IPS-20b (cell line): ENCODE data around the gene KLHL34.

Experiments used
- H3K27ac ChIP-seq: one replicate; pipeline ENCODE4 v1.5.1; 2013; ENCODE audit warnings: low read length
- H3K27me3 ChIP-seq: 2 replicates; pipeline ENCODE4 v1.6.1; 2013; ENCODE audit warnings: mild to moderate bottlenecking, low read length, inconsistent platforms; ENCODE audit not compliant: insufficient read depth
- H3K36me3 ChIP-seq: 2 replicates; pipeline ENCODE4 v1.6.1; 2013; ENCODE audit warnings: low read depth, mild to moderate bottlenecking, inconsistent platforms, low read length, moderate library complexity; ENCODE audit not compliant: insufficient read depth
- H3K4me1 ChIP-seq: 2 replicates; pipeline ENCODE4 v1.6.1; 2013; ENCODE audit warnings: mild to moderate bottlenecking, control low read depth, inconsistent platforms, low read length, moderate library complexity; ENCODE audit not compliant: insufficient read depth
- H3K4me3 ChIP-seq: 2 replicates; pipeline ENCODE4 v1.5.1; 2013; ENCODE audit warnings: mild to moderate bottlenecking, low read length, inconsistent platforms
- H3K9ac ChIP-seq: 2 replicates; pipeline ENCODE4 v1.6.1; 2013; ENCODE audit warnings: low read depth, mild to moderate bottlenecking, inconsistent platforms, low read length, moderate library complexity
- H3K9me3 ChIP-seq: 2 replicates; pipeline ENCODE4 v1.6.1; 2013; ENCODE audit warnings: mild to moderate bottlenecking, low read depth, low read length, inconsistent platforms; ENCODE audit not compliant: insufficient read depth

Gene KLHL34

DNA sequence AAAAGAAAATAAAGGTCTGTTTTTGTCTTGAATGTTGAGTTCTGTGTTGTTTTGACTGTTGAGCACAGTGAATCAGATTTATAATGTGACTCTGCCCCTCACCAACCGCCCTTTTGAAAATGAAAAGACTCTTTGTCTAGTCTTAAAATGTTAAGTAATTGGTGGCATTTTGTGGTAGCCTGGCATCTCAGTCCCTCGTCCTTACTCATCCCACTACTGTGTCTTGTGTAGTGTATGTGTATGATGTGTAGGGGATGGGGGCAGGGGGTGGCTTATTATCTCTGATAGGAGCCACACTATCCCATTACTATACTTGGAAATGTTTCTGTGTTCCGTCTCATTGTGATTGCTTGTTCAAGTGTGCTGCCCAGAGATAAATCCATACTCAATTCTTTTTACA lies 12.2 kb downstream of the KLHL34 start:
- H3K27me3 ChIP-seq: no peaks in the 10 kb centered on the region
- no peak overlapping the region for H3K27ac ChIP-seq
- H3K4me1 ChIP-seq: no peaks in the 10 kb centered on the region
- no peak overlapping the region for H3K4me3 ChIP-seq
- H3K9ac ChIP-seq: no peak overlapping the region
- no peaks in the 10 kb centered on the region for H3K36me3 ChIP-seq
- no peaks in the 10 kb centered on the region for H3K9me3 ChIP-seq

DNA sequence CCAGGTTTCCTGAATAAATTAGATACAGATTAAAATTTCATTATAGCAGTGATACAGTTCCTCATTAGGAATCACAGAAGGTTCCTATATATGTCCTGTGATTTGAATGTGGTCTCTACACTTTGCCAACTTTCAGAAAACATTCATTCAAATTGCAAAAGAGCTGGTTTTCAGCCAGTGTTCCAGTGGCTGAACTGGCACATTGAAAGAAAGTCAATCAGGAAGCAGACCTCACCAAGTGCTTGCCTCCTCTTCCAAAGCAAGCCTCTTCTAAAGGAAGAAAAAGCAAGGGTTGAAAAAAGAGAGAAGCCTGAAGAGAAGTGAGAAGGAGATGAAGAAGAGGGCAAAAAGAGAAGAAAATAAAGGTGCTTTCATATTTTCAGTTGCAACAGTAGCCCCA lies 12.7 kb downstream of the KLHL34 start:
- no peaks in the 10 kb centered on the region for H3K9me3 ChIP-seq
- no peaks in the 10 kb centered on the region for H3K4me1 ChIP-seq
- H3K27me3 ChIP-seq: no peaks in the 10 kb centered on the region
- H3K27ac ChIP-seq: no peak overlapping the region
- no peaks in the 10 kb centered on the region for H3K36me3 ChIP-seq
- H3K9ac ChIP-seq: no peak overlapping the region
- no peak overlapping the region for H3K4me3 ChIP-seq

DNA sequence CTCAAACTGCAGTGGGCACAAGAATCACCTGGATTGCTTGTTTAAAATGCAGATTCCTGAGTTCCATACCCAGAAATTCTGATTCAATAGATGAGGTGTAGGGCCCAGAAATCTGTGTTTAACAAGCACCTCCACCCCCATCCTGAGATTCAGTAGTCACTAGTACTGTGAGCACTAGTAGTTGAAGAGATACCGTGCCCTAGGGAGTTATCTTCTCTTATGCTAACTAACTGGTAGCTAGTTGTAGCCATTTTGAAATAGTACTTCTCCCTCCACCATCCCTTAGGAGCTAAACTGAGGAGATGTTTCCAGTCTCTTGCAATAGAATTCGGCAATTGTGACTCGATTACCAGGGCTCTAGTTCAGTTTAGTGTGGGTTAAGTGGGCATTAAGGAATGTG lies 18.4 kb downstream of the KLHL34 start:
- H3K27ac ChIP-seq: no peak overlapping the region
- no peaks in the 10 kb centered on the region for H3K9me3 ChIP-seq
- H3K9ac ChIP-seq: no peak overlapping the region
- no peak overlapping the region for H3K4me3 ChIP-seq
- H3K27me3 ChIP-seq: no peaks in the 10 kb centered on the region
- H3K36me3 ChIP-seq: no peaks in the 10 kb centered on the region
- H3K4me1 ChIP-seq: peaks cover 3% of the 10 kb centered on the region; the same call in 1 of the 2 replicates

DNA sequence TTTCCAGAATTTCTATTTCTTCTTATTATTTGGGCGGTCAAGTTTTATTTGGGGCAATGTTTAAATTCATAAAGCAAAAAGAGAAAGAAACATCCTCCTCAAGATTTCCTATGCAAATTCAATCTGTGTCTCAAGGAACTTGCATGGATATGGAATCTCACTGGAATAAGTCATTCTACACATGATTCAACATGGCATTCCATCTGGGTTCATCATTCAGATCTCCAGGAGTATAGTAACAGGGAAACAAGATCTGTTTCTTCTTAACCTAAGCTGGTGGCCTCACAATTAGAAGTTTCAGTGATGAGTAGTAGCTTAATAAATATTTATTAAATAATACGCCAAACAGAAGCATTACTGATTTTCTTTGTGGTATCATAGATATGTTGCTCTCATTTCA lies 19.8 kb downstream of the KLHL34 start:
- Histone ChIP-seq H3K4me3 (no peak overlapping the region), H3K4me1 (peaks cover 3% of the 10 kb centered on the region; the same call in 1 of the 2 replicates), H3K27me3 (no peaks in the 10 kb centered on the region), H3K36me3 (no peaks in the 10 kb centered on the region), H3K9me3 (no peaks in the 10 kb centered on the region), H3K9ac (no peak overlapping the region), H3K27ac (no peak overlapping the region)

DNA sequence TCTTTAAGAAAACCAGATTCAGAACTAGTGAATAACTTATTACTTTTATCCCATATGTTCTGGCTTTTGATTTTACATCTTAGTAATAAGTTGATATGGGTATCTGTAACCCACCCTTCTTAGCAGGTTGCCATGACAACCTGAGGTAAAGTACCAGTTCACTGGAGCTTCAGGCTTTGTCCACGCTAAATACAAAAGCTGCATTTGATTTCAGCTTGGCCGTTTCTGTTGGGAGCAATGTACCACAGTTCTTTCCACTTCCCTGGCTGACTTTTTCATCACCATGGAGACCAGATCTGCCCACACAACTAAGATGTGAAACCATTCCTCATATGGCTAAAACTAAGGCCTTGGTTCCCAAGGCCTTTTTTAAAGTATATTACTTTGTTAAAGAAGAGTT lies 26.1 kb downstream of the KLHL34 start:
- Histone ChIP-seq H3K4me1 (no peaks in the 10 kb centered on the region), H3K27ac (no peak overlapping the region), H3K27me3 (no peaks in the 10 kb centered on the region), H3K9ac (no peak overlapping the region), H3K36me3 (no peaks in the 10 kb centered on the region), H3K4me3 (no peak overlapping the region), H3K9me3 (no peaks in the 10 kb centered on the region)

DNA sequence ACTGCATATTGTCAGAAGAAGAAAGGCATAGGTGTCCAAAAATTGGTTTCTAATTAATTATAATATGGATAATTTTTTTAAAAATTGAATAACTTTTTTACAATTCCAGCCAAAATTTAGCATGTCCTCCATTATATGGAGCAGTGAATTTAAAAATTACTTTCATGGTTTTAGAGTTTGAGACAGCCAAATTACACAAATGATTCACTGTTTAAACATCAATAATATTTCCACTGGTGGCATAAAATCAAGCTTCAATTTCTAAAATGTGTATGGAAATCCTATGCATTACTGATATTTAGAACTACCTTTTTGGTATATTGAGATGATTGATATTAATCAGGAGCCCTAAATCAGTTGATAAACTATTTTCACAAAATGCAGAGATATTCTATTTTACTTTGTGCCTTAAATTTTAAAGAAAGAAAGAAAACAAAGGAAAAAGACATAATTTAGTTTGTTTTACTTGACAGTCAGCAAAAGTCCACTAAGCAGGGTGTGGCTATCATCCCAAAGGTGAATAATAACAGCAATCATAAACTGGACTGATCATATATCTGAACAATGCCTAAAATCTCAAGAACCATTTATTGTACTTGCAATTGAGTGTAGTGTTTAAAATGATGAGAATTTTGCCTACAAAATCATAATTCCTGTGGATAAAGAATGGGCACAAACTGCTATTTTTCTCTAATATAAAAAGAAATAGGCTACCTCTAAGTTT lies 34.2 kb downstream of the KLHL34 start:
- H3K9ac ChIP-seq: no peak overlapping the region
- no peak overlapping the region for H3K4me3 ChIP-seq
- H3K27ac ChIP-seq: no peak overlapping the region
- no peaks in the 10 kb centered on the region for H3K36me3 ChIP-seq
- H3K9me3 ChIP-seq: no peaks in the 10 kb centered on the region
- H3K4me1 ChIP-seq: no peaks in the 10 kb centered on the region; the same call in 1 of the 2 replicates
- no peaks in the 10 kb centered on the region for H3K27me3 ChIP-seq

DNA sequence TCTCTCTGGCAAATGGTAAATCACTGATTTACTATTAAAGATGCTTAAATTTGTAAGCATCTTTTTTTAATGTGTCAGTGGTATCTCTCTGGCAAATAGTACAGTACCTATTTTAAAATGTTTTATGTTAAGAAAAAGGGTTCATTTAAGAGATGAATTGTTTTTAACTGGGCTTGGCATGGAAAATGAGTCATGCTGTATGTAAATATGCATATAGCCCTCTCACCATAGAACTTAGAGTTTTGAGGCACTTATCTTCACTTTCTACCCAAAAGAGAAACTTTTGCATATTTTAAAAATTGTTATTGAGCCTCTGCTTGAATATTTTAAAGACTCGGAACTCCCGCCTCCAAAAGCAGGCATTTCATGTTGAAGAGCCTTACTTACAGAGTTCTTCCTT lies 37.9 kb downstream of the KLHL34 start:
- Histone ChIP-seq H3K27me3 (no peaks in the 10 kb centered on the region), H3K36me3 (no peaks in the 10 kb centered on the region), H3K9ac (no peak overlapping the region), H3K4me1 (no peaks in the 10 kb centered on the region; the same call in 1 of the 2 replicates), H3K9me3 (no peaks in the 10 kb centered on the region), H3K27ac (no peak overlapping the region), H3K4me3 (no peak overlapping the region)

DNA sequence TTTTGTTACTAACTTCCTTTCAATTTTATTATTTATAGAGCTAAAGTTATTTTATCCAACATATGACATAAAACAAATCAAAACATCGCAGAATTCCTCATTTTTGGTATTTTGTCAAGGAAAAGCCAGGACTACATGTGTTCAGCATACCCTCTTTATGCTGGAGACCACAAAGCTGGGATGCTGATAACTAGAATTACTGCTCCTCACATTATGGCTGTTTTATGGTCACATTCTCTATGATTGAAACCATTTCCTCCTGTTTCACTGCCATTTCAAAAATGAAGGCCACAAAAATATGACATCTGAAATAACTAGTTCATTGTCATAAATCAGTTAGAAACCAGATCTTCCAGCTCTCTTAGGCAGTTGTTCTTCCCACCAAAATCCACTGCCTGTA lies 41.7 kb downstream of the KLHL34 start:
- Histone ChIP-seq H3K9ac (no peak overlapping the region), H3K27me3 (no peaks in the 10 kb centered on the region), H3K4me3 (no peak overlapping the region), H3K27ac (no peak overlapping the region), H3K9me3 (no peaks in the 10 kb centered on the region), H3K36me3 (no peaks in the 10 kb centered on the region; the same call in 1 of the 2 replicates), H3K4me1 (no peaks in the 10 kb centered on the region; the same call in 1 of the 2 replicates)

DNA sequence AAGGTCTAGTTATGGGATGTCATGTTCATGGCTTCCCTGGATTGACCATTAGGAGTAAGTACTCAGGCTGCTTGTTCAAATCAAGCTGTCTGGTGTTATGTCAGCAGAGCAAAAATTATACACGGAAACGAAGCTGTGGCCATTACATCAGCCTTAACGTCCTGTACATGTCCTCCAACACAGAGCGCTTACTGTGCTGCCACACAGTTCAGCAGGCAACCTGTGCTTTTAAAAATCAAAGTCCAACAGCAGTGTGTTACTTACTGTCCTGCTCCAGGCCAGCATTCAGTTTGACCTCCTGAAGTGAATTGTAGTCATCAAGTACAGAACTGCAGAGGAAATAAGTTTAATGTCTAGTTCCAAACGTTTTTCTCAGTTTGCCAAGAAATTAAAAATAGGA lies 46.0 kb downstream of the KLHL34 start:
- Histone ChIP-seq H3K27me3 (no peaks in the 10 kb centered on the region), H3K4me1 (no peaks in the 10 kb centered on the region), H3K4me3 (no peak overlapping the region), H3K9ac (no peak overlapping the region), H3K27ac (no peak overlapping the region), H3K9me3 (no peaks in the 10 kb centered on the region), H3K36me3 (peaks cover 12% of the 10 kb centered on the region; the same call in 1 of the 2 replicates)

DNA sequence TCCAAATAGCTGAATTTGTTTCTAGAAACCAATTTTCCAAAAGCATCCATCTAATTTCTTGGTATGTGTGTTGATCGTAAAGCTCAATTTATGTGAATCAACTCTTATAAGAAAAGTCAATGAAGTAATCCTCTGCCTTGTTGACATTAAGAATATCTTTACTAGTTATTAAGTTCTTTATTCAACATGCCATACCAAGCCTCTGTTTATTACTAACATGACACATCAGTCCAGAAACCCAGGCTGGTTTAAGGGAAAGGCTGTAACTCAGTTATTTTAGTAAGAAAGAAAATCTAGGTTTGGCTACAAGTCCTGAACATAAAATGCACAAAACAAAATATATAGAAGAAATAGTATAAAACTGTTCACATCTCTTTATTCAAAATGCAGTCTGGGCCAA lies 48.0 kb downstream of the KLHL34 start:
- Histone ChIP-seq H3K9ac (no peak overlapping the region), H3K27ac (no peak overlapping the region), H3K36me3 (peaks cover 23% of the 10 kb centered on the region; the same call in 1 of the 2 replicates), H3K4me1 (no peaks in the 10 kb centered on the region), H3K27me3 (no peaks in the 10 kb centered on the region), H3K4me3 (no peak overlapping the region), H3K9me3 (no peaks in the 10 kb centered on the region)

DNA sequence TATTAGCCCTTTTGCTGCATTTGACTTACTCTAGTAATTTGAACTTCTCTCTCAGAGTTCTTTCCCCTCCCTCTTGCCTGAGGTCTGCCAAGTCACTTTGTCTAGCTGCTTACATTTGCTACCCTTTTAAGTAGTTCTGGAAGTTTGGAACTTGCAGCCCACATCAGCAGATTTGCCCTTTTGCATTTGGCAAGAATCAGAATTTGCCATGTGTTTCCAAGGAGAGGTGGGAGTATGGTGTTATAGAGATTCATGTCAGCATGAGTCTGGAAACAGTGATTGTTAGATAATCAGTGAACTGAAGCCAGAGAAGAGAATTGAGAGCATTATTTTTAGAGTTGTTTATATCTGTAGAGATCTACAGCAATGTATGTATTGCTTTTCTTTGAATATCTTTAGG lies 52.1 kb downstream of the KLHL34 start:
- Histone ChIP-seq H3K27ac (no peak overlapping the region), H3K9ac (no peak overlapping the region), H3K4me1 (no peaks in the 10 kb centered on the region), H3K27me3 (no peaks in the 10 kb centered on the region), H3K9me3 (no peaks in the 10 kb centered on the region), H3K36me3 (peaks cover 31% of the 10 kb centered on the region; the same call in 1 of the 2 replicates), H3K4me3 (no peak overlapping the region)
